Endothelial cell of umbilical vein (primary cell): Measurements from ENCODE around the gene OSBPL9. TPM values are rescaled to one million over a fixed set of nuclear protein-coding genes. Genes with fewer than 3 reads are reported as not detected.

Experiments
- BruUV-seq: library from RNA; stranded (reverse); fragments of 400-500 nt; replicated peaks from 2 replicates; lab custom pipeline; 2021; lab: Mats Ljungman, UMichigan
- CTCF ChIA-PET: fragments of 300-600, 350-600 bp; sonication (Branson Sonifier 250); formaldehyde crosslinking; loops from one replicate; lab custom pipeline; 2021; ENCODE audit warnings: antibody characterized with exemption, inconsistent platforms; lab: Charles Lee
- POLR2A ChIA-PET: fragments of 300-600, 350-600 bp; sonication (Branson Sonifier 250); formaldehyde crosslinking; loops from one replicate; lab custom pipeline; 2021; ENCODE audit warnings: antibody characterized with exemption, inconsistent platforms; lab: Charles Lee
- DNase-seq: peaks from one replicate; pipeline ENCODE4 v3.0.0-alpha.2; 2011; ENCODE audit warnings: low read depth, low spot score
- FAIRE-seq: peaks from 2 replicates; lab custom pipeline; 2011; peaks lifted over from hg19 to GRCh38; lab: Jason Lieb, UNC
- H2AFZ ChIP-seq: 2 replicates; pipeline ENCODE4 v1.6.0; 2012; ENCODE audit warnings: low read depth, low read length, control low read depth, inconsistent platforms
- H3K27ac ChIP-seq: 2 replicates; pipeline ENCODE4 v1.5.1; 2011; ENCODE audit warnings: low read depth, mild to moderate bottlenecking, control low read depth, low read length, moderate library complexity; ENCODE audit not compliant: insufficient read depth
- H3K27me3 ChIP-seq, 2 experiments: 2 replicates each; pipeline versions ENCODE4 v1.6.0 to v1.6.1; 2011; ENCODE audit warnings: low read length in 2 of 2, mixed read lengths in 1 of 2; ENCODE audit not compliant: control insufficient read depth in 2 of 2, insufficient read depth in 2 of 2
- H3K36me3 ChIP-seq, 2 experiments: 2 replicates in 1 of 2; 3 replicates in 1 of 2; pipeline ENCODE4 v1.5.1; 2011; ENCODE audit warnings: low read length in 2 of 2, mild to moderate bottlenecking in 1 of 2, moderate library complexity in 1 of 2; ENCODE audit not compliant: control insufficient read depth in 2 of 2, insufficient read depth in 2 of 2; ENCODE audit errors: extremely low read depth in 1 of 2
- H3K4me1 ChIP-seq: 3 replicates; pipeline ENCODE4 v1.5.1; 2011; ENCODE audit warnings: mild to moderate bottlenecking, low read length; ENCODE audit not compliant: control insufficient read depth, insufficient read depth; ENCODE audit errors: extremely low read depth
- H3K4me2 ChIP-seq: 2 replicates; pipeline ENCODE4 v1.6.1; 2011; ENCODE audit warnings: low read length, control low read depth, mixed read lengths; ENCODE audit not compliant: insufficient read depth
- H3K4me3 ChIP-seq, 3 experiments: fragments of 200-600 bp in 1 of 3; sonication (generic), shearing (Covaris generic) in 1 of 3; replicated peaks in 1 of 3; 2 replicates each; pipeline ENCODE4 v1.5.1; 2011 to 2016; ENCODE audit warnings: control low read depth in 3 of 3, low read length in 3 of 3, mild to moderate bottlenecking in 2 of 3, inconsistent platforms in 1 of 3, low read depth in 1 of 3, moderate library complexity in 1 of 3; ENCODE audit not compliant: insufficient read depth in 1 of 3
- H3K79me2 ChIP-seq: 2 replicates; pipeline ENCODE4 v1.6.0; 2012; ENCODE audit warnings: low read length, inconsistent platforms; ENCODE audit not compliant: control insufficient read depth, insufficient read depth
- H3K9ac ChIP-seq: replicated peaks from 2 replicates; pipeline ENCODE3; 2011; ENCODE audit warnings: low read length, control low read depth; ENCODE audit not compliant: insufficient read depth; ENCODE audit errors: extremely low read depth
- H3K9me1 ChIP-seq: replicated peaks from 3 replicates; pipeline ENCODE4 v1.6.0; 2011; ENCODE audit warnings: mild to moderate bottlenecking, low read length; ENCODE audit not compliant: control insufficient read depth, insufficient read depth; ENCODE audit errors: extremely low read depth
- H3K9me3 ChIP-seq: replicated peaks from 2 replicates; pipeline ENCODE4 v1.5.1; 2012; ENCODE audit warnings: low read length, inconsistent platforms; ENCODE audit not compliant: control insufficient read depth, insufficient read depth
- H4K20me1 ChIP-seq: replicated peaks from 2 replicates; pipeline ENCODE3; 2011; ENCODE audit warnings: mild to moderate bottlenecking, low read length; ENCODE audit not compliant: control insufficient read depth, insufficient read depth; ENCODE audit errors: extremely low read depth
- EZH2 ChIP-seq: IDR thresholded peaks from 2 replicates; pipeline ENCODE4 v1.6.1; 2012; ENCODE audit warnings: borderline replicate concordance, low read depth, mild to moderate bottlenecking, moderate library complexity, low read length, inconsistent platforms; ENCODE audit not compliant: severe bottlenecking
- FOS ChIP-seq: IDR thresholded peaks from 2 replicates; pipeline ENCODE4 v1.6.1; 2011; ENCODE audit warnings: mild to moderate bottlenecking, low read length, moderate library complexity, borderline replicate concordance; ENCODE audit not compliant: insufficient read depth
- GATA2 ChIP-seq: IDR thresholded peaks from 2 replicates; pipeline ENCODE4 v1.7.0; 2011; ENCODE audit warnings: low read depth, mild to moderate bottlenecking, moderate library complexity, mixed read lengths, low read length; ENCODE audit not compliant: insufficient read length, insufficient read depth
- JUN ChIP-seq: IDR thresholded peaks from 2 replicates; pipeline ENCODE4 v1.6.1; 2011; ENCODE audit warnings: borderline replicate concordance, low read depth; ENCODE audit not compliant: insufficient read length, insufficient read depth
- MYC ChIP-seq: IDR thresholded peaks from one replicate; pipeline ENCODE4 v1.6.1; 2011; ENCODE audit warnings: mild to moderate bottlenecking, low read depth, low read length
- POLR2A ChIP-seq: IDR thresholded peaks from 2 replicates; pipeline ENCODE4 v1.6.1; 2012; ENCODE audit warnings: low read depth, mild to moderate bottlenecking, control low read depth, low read length
- POLR2AphosphoS5 ChIP-seq: IDR thresholded peaks from 2 replicates; pipeline ENCODE4 v1.6.1; 2012; ENCODE audit warnings: low read depth, mild to moderate bottlenecking, control low read depth, low read length, moderate library complexity; ENCODE audit not compliant: insufficient read depth
- dilution Hi-C: fragments of 300-500 bp; cut with MboI; formaldehyde crosslinking; loops from one replicate; pipeline ENCODE4 v1.15.0; 2019; ENCODE audit warnings: low sequenced_read_pairs; ENCODE audit not compliant: extremely low pct_ligation_motif_present
- intact Hi-C: fragments of 100-400 bp; cut with micrococcal nuclease; formaldehyde crosslinking; loops from one replicate; pipeline ENCODE4 v1.10.0; 2022
- polyA plus RNA-seq, 4 experiments: library from polyadenylated mRNA; depleted of rRNA in 3 of 4; stranded (reverse) in 3 of 4; unstranded in 1 of 4; fragments of >200 nt; gene quantifications; 2 replicates each; pipeline versions ENCODE4 v1.2.1 to v1.2.3, GENCODE V29; 2011 to 2012; ENCODE audit warnings: missing spikeins in 1 of 4
- total RNA-seq: library from RNA; stranded (reverse); gene quantifications from 2 replicates; pipeline ENCODE4 v1.2.3, GENCODE V29; 2021
- TF ChIP-seq, protein P1 (sequence below): IDR thresholded peaks from 2 replicates; pipeline ENCODE4 v1.6.1; 2011; ENCODE audit not compliant: insufficient read depth, insufficient read length
- TF ChIP-seq, protein P2 (sequence below), 2 donors: IDR thresholded peaks; 1 replicate in 1 of 2; 2 replicates in 1 of 2; pipeline ENCODE4 v1.5.1; 2011; ENCODE audit warnings: low read length in 2 of 2, mild to moderate bottlenecking in 2 of 2, moderate library complexity in 2 of 2, control low read depth in 1 of 2, inconsistent platforms in 1 of 2, low read depth in 1 of 2; ENCODE audit not compliant: insufficient read depth in 1 of 2; ENCODE audit errors: extremely low read depth in 1 of 2

The OSBPL9 gene
- total and polyA plus RNA-seq, 2 donors (not counting 3 experiments of a cell fraction or from before 2014, with no cell fraction given): 46.2 to 80.3 TPM

DNA sequence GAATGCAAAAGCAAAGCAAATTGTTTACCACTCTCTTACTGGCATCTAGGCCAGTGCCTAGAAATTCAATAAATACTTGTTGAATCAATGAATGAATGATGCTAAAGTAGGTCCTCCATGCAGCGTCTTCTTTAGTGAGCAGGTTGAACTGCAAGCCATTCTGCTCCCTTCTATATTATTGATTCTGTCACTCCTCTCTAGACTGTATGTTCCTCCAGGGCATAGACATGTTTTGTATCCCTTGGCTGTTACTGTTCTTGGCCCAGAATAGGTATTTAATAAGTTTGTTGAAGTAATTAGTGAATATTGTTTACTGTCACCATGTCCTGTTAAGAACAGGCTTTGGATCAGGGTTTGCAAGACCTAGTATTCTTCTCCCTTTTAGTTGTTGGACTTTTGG lies 43.7 kb downstream of the OSBPL9 start:
- no peak for TF ChIP-seq EZH2
- TF ChIP-seq POLR2AphosphoS5: no peak
- no peak for FAIRE-seq
- H3K4me1 ChIP-seq: peaks cover 32% of the 10 kb centered on the region
- no peaks in the 10 kb centered on the region for H3K36me3 ChIP-seq
- DNase-seq: no peak
- POLR2A ChIA-PET: no interaction called here
- CTCF ChIA-PET: interaction anchor here (1.0 to 1.6 kb wide), 7 partner anchors 11 to 108 kb away, joined by 3 to 14 read pairs (median 5); no protein-coding TSS in a partner anchor
- intact Hi-C loops (loop anchor here (2.0 kb wide), 1 partner anchor 16 kb away; no protein-coding TSS in a partner anchor), dilution Hi-C loops (no loop called here)
- BruUV-seq: TSS peak; percentile 69
- no peak overlapping the region for H3K4me3 ChIP-seq
- H3K9ac ChIP-seq: peak overlapping the region; percentile 41
- no peak overlapping the region for H2AFZ ChIP-seq
- no peaks in the 10 kb centered on the region for H3K9me3 ChIP-seq
- no peaks in the 10 kb centered on the region for H4K20me1 ChIP-seq
- no peaks in the 10 kb centered on the region for H3K27me3 ChIP-seq
- peak overlapping the region; percentile 82 for H3K27ac ChIP-seq
- H3K4me2 ChIP-seq: peak overlapping the region; percentile 79
- H3K79me2 ChIP-seq: no peaks in the 10 kb centered on the region
- H3K9me1 ChIP-seq: no peaks in the 10 kb centered on the region

DNA sequence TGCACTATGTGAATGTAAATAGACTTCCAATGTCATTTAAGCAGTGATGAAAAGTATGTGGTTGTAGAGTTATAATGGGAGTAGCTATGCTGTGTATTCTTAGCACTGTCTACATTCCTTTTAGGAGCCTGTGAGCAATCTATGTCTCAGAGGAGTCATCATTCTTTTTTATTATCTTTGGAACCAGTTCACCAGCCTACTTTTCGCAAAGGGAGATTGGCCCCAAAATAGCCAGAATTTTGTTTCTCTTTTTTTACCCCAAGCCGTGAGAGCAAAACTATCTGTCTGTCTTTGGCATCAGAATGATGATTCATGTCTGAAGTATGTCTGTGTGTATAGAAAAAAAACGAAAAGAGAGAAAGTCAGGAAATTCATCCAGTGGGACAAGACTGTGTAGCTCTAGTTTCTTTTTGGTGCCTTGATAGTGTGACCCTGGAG lies 44.2 kb downstream of the OSBPL9 start:
- Histone ChIP-seq H3K27ac (peak overlapping the region; percentile 82), H3K4me2 (peak overlapping the region; percentile 79), H3K27me3 (no peaks in the 10 kb centered on the region), H4K20me1 (no peaks in the 10 kb centered on the region), H3K9ac (peak overlapping the region; percentile 42), H3K4me1 (peaks cover 32% of the 10 kb centered on the region), H3K79me2 (no peaks in the 10 kb centered on the region), H3K9me1 (no peaks in the 10 kb centered on the region), H3K9me3 (no peaks in the 10 kb centered on the region), H3K36me3 (no peaks in the 10 kb centered on the region), H3K4me3 (no peak overlapping the region), H2AFZ (no peak overlapping the region)
- DNase-seq (peak; percentile 93), FAIRE-seq (peak; percentile 86)
- intact Hi-C loops: loop anchor here (1.0 to 2.0 kb wide), 3 partner anchors 10 to 68 kb away; no protein-coding TSS in a partner anchor
- BruUV-seq: no TSS peak
- dilution Hi-C loops: no loop called here
- TF ChIP-seq GATA2: peak; percentile 48
- TF ChIP-seq, protein P1, sequence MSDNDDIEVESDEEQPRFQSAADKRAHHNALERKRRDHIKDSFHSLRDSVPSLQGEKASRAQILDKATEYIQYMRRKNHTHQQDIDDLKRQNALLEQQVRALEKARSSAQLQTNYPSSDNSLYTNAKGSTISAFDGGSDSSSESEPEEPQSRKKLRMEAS: no peak
- peak; percentile 90 for TF ChIP-seq JUN
- TF ChIP-seq MYC: no peak
- peak; percentile 84 for TF ChIP-seq FOS
- peak; percentile 55 for TF ChIP-seq POLR2AphosphoS5
- TF ChIP-seq POLR2A: no peak
- TF ChIP-seq, protein P2, sequence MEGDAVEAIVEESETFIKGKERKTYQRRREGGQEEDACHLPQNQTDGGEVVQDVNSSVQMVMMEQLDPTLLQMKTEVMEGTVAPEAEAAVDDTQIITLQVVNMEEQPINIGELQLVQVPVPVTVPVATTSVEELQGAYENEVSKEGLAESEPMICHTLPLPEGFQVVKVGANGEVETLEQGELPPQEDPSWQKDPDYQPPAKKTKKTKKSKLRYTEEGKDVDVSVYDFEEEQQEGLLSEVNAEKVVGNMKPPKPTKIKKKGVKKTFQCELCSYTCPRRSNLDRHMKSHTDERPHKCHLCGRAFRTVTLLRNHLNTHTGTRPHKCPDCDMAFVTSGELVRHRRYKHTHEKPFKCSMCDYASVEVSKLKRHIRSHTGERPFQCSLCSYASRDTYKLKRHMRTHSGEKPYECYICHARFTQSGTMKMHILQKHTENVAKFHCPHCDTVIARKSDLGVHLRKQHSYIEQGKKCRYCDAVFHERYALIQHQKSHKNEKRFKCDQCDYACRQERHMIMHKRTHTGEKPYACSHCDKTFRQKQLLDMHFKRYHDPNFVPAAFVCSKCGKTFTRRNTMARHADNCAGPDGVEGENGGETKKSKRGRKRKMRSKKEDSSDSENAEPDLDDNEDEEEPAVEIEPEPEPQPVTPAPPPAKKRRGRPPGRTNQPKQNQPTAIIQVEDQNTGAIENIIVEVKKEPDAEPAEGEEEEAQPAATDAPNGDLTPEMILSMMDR (IDR thresholded peaks at IDR 0.05; ENCODE audit: extremely low read depth in 1 of 2, insufficient read depth in 1 of 2, low read depth in 1 of 2, low read length in 2 of 2): no peak
- TF ChIP-seq EZH2: no peak
- POLR2A ChIA-PET: no interaction called here
- CTCF ChIA-PET: interaction anchor here (1.0 to 1.6 kb wide), 7 partner anchors 11 to 108 kb away, joined by 3 to 14 read pairs (median 5); no protein-coding TSS in a partner anchor
